ENCODE measurements around the gene RPTOR.

GRCh38 chr17:80924111-80924806 is 379.6 kb downstream of the RPTOR start:
- TF ChIP-seq PAX5 (IDR thresholded peaks at IDR 0.05; ENCODE audit: insufficient read depth, low read length, severe bottlenecking) (no peak), POLR2A (IDR thresholded peaks at IDR 0.05; ENCODE audit: low read depth, low read length) (no peak), POLR2AphosphoS5 (IDR thresholded peaks at IDR 0.05; ENCODE audit: low read depth, low read length) (no peak)

Data from GM12891 (cell line).